ENCODE data around the gene FOXRED2.
"Not testable (repeated sequence)": the region's sequence is repeated elsewhere in the genome, so short reads cannot be mapped to it uniquely, and the experiment has no call there.

FOXRED2 gene

DNA sequence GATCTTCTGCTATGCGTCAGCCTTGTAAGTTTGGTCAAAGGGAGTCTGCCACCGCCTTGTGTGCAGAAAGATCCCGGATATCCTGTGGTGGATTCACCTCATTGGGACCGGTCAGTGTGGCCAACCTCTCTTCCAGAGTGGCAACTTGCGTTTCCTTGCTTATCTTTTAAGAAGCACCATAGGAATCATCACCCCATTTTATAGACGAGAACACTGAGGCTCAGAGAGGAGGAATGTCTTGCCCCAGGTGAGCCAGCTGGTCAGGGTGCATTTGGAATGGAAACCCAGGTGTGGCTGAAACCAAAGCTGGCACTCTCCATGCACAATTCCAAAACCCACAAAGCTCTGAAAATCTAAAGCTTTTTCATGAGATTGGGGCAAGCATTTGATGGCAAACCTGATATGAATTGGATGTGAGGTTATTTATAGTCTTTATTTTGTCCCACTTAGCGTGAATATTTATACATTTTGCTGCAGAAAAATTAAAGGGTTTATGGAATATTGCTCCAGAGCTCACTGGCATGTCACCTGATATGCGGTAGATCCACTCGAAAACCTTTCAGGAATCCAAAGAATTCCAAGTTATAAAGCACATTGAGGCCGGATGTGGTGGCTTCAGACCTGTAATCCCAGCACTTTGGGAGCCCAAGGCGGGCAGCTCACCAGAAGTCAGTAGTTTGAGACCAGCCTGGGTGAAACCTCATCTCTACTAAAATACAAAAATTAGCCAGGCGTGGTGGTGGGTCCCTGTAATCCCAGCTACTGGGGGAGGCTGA lies 34.2 kb upstream of the FOXRED2 start:
- Histone ChIP-seq H3K4me1 (peaks cover 2% of the 10 kb centered on the region; the same call in 1 of the 2 replicates), H3K36me3 (no peaks in the 10 kb centered on the region), H3K4me3 (ENCODE audit: low read depth, low read length) (no peak overlapping the region), H3K27me3 (no peaks in the 10 kb centered on the region), H3K9me3 (no peaks in the 10 kb centered on the region)
- no peak for DNase-seq
- TF ChIP-seq, protein P1, sequence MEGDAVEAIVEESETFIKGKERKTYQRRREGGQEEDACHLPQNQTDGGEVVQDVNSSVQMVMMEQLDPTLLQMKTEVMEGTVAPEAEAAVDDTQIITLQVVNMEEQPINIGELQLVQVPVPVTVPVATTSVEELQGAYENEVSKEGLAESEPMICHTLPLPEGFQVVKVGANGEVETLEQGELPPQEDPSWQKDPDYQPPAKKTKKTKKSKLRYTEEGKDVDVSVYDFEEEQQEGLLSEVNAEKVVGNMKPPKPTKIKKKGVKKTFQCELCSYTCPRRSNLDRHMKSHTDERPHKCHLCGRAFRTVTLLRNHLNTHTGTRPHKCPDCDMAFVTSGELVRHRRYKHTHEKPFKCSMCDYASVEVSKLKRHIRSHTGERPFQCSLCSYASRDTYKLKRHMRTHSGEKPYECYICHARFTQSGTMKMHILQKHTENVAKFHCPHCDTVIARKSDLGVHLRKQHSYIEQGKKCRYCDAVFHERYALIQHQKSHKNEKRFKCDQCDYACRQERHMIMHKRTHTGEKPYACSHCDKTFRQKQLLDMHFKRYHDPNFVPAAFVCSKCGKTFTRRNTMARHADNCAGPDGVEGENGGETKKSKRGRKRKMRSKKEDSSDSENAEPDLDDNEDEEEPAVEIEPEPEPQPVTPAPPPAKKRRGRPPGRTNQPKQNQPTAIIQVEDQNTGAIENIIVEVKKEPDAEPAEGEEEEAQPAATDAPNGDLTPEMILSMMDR (IDR thresholded peaks at IDR 0.05; ENCODE audit: low read depth, low read length) = no peak

GRCh38 chr22:36538529-36538928 lies 31.7 kb upstream of the FOXRED2 start:
- Histone ChIP-seq H3K27me3 (no peaks in the 10 kb centered on the region), H3K4me3 (ENCODE audit: low read depth, low read length) (no peak overlapping the region), H3K4me1 (no peaks in the 10 kb centered on the region), H3K9me3 (no peaks in the 10 kb centered on the region), H3K36me3 (no peaks in the 10 kb centered on the region)
- DNase-seq = no peak
- TF ChIP-seq, protein P1 (IDR thresholded peaks at IDR 0.05; ENCODE audit: low read depth, low read length) = no peak

- TF ChIP-seq, protein P1 (IDR thresholded peaks at IDR 0.05; ENCODE audit: low read depth, low read length) = no peak
- Histone ChIP-seq H3K4me3 (ENCODE audit: low read depth, low read length) (no peak overlapping the region), H3K9me3 (no peaks in the 10 kb centered on the region), H3K36me3 (no peaks in the 10 kb centered on the region), H3K4me1 (no peaks in the 10 kb centered on the region), H3K27me3 (no peaks in the 10 kb centered on the region)
- no peak for DNase-seq
Observed at GRCh38 chr22:36536717-36537116, 29.9 kb upstream of the FOXRED2 start.

DNA sequence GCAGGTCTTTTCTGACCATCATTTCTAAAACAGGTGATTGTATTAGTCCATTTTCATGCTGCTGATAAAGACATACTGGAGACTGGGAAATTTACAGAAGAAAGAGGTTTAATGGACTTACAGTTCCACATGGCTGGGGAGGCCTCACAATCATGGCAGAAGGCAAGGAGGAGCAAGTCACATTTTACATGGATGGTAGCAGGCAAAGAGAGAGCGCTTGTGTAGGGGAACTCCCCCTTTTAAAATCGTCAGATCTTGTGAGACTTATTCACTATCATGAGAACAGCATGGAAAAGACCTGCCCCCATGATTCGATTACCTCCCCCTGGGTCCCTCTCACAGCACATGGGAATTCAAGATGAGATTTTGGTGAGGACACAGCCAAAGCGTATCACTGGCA lies 26.5 kb upstream of the FOXRED2 start:
- not testable (repeated sequence) for H3K36me3 ChIP-seq; H3K9me3 ChIP-seq; H3K4me3 ChIP-seq (ENCODE audit: low read depth, low read length); H3K4me1 ChIP-seq; H3K27me3 ChIP-seq; DNase-seq

GRCh38 chr22:36532466-36532865 lies 25.6 kb upstream of the FOXRED2 start:
- no peaks in the 10 kb centered on the region for H3K4me1 ChIP-seq
- peaks cover 3% of the 10 kb centered on the region for H3K36me3 ChIP-seq
- no peaks in the 10 kb centered on the region for H3K27me3 ChIP-seq
- no peaks in the 10 kb centered on the region for H3K9me3 ChIP-seq
- no peak overlapping the region for H3K4me3 ChIP-seq (ENCODE audit: low read depth, low read length)
- TF ChIP-seq, protein P1 (IDR thresholded peaks at IDR 0.05; ENCODE audit: low read depth, low read length) = no peak
- DNase-seq = no peak

DNA sequence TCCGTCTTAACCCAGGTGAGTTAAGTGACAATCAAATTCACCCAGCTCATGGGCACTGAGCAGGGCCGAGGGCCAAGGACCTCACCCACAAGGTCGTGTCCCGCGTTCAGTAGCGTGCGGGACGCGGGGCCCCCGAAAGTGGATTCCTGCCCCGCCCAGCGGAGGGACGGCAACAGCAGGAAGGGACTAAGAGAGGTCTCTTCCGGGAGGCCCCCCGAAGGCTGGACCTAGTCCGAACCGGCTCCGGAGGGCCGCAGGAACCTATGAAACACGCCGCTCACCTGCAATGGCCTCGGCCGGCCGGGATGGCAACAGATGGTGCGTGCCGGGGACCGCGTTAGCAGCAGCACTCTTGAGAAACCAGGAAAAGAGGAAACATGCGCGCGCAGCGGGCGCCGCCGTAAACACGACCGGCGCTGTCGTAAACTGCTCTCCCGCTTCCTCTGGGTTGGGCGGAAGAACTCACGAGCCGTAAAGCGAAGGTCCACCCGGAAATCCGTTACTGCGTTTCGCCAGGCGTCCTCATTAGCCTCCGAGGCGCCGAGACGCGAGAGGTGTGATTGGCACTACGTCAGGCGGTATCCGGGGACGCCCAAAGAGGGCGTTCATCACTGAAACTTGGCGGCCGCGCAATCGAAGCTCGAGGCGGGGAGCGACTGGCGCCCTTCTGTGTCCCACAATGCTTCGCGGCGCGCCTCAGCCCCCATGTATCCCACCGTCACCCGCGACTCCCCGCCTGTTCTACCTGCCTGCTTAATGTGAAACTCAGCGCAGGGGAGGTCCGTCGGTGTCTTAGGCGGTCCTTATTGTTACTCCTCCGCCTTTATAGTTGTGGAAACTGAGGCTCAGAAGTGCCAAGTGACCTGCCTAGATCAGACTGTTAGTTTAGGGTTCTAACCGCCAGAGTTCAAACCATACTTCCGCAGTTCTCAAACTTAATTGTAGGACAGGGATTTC lies 22.2 kb upstream of the FOXRED2 start, which contains the start of gene EIF3D:
Gene EIF3D (minus strand): TSS at position 372 of the 957 bp plus-strand sequence. CDS start 3,045 bp downstream, outside the sequence.
- peak within 1 kb of the TSS; percentile 87 for H3K4me3 ChIP-seq (ENCODE audit: low read depth, low read length)
- TF ChIP-seq, protein P1 (IDR thresholded peaks at IDR 0.05; ENCODE audit: low read depth, low read length) = no peak
- peaks cover 35% of the 10 kb centered on the region for H3K36me3 ChIP-seq
- peak; percentile 97 for DNase-seq
- H3K4me1 ChIP-seq = no peaks in the 10 kb centered on the region
- no peaks in the 10 kb centered on the region for H3K27me3 ChIP-seq
- no peaks in the 10 kb centered on the region for H3K9me3 ChIP-seq
